Measurements from ENCODE around the gene TMPRSS6. TPM values are rescaled to one million over a fixed set of nuclear protein-coding genes. Genes with fewer than 3 reads are reported as not detected.

Gene TMPRSS6
- total and polyA plus RNA-seq, 2 of the 8 experiments (the other 6 are each of a cell fraction or from before 2014, with no cell fraction given), result 0.02 TPM; not detected in 1

GRCh38 chr22:37140686-37141323, 31.3 kb upstream of the TMPRSS6 start:
- CTCF ChIA-PET (ENCODE audit: partially characterized antibody), result interaction anchor here (0.6 to 4.1 kb wide), 13 partner anchors 7 to 147 kb away, joined by 3 to 20 read pairs (median 4); no protein-coding TSS in a partner anchor
- no peak for TF ChIP-seq SP4 (IDR thresholded peaks at IDR 0.05; ENCODE audit: low read length)
- TF ChIP-seq TEAD4 (IDR thresholded peaks at IDR 0.05; ENCODE audit: low read depth, low read length), result no peak
- no peak for TF ChIP-seq BCL11A (IDR thresholded peaks at IDR 0.05; ENCODE audit: low read depth in 2 of 2, low read length in 2 of 2)
- TF ChIP-seq JUND (IDR thresholded peaks at IDR 0.05; ENCODE audit: low read length), result no peak
- no peak for TF ChIP-seq PHF8 (conservative IDR thresholded peaks at IDR 0.05; ENCODE audit: low read depth, low read length)
- TF ChIP-seq TCF12 (IDR thresholded peaks at IDR 0.05; ENCODE audit: low read depth, low read length), result no peak
- no peak for TF ChIP-seq BRCA1 (IDR thresholded peaks at IDR 0.05; ENCODE audit: low read depth, low read length)
- no peak for TF ChIP-seq SP2 (IDR thresholded peaks at IDR 0.05; ENCODE audit: low read length)
- no peak for TF ChIP-seq KDM5A (IDR thresholded peaks at IDR 0.05; ENCODE audit: low read length)
- no peak for TF ChIP-seq POLR2A (IDR thresholded peaks at IDR 0.05; ENCODE audit: control extremely low read depth in 1 of 2, low read depth in 2 of 2, low read length in 2 of 2)
- no peak for TF ChIP-seq EZH2 (IDR thresholded peaks at IDR 0.05; ENCODE audit: low read depth, low read length, severe bottlenecking)
- no peak for TF ChIP-seq CHD1 (IDR thresholded peaks at IDR 0.05; ENCODE audit: low read depth, low read length)
- TF ChIP-seq TBP (IDR thresholded peaks at IDR 0.05; ENCODE audit: low read depth, low read length), result no peak
- no peak for TF ChIP-seq SAP30 (IDR thresholded peaks at IDR 0.05; ENCODE audit: insufficient read depth, insufficient replicate concordance, low read length)
- TF ChIP-seq ASH2L (IDR thresholded peaks at IDR 0.05; ENCODE audit: low read length), result no peak

More at GRCh38 chr22:37140686-37141323, 31.3 kb upstream of the TMPRSS6 start:
- no peak overlapping the region for H3K18ac ChIP-seq (ENCODE audit: extremely low read depth, low read length)
- no peak overlapping the region for H2AFZ ChIP-seq (ENCODE audit: low read length)
- H2BK20ac ChIP-seq (ENCODE audit: low read length), result no peak overlapping the region
- no peak overlapping the region for H3K27ac ChIP-seq (ENCODE audit: low read depth, low read length)
- no peaks in the 10 kb centered on the region for H3K23me2 ChIP-seq (ENCODE audit: low read depth, low read length)
- H2BK120ac ChIP-seq (replicated peaks; ENCODE audit: low read depth, low read length), result no peak overlapping the region
- H4K20me1 ChIP-seq (replicated peaks in 1 of 2; ENCODE audit: control insufficient read depth in 1 of 2, insufficient read depth in 2 of 2, low read length in 2 of 2), result peaks cover 0 to 2% of the 10 kb centered on the region in 2 experiments
- FAIRE-seq (no peak), DNase-seq (ENCODE audit: low read depth in 1 of 2, low spot score in 2 of 2) (no peak)
- H3K27me3 ChIP-seq (replicated peaks in 1 of 4; ENCODE audit: control insufficient read depth in 3 of 4, extremely low read depth in 1 of 4, insufficient read depth in 3 of 4, low read length in 3 of 4), result no peaks in the 10 kb centered on the region
- no peak overlapping the region for H3K4me3 ChIP-seq (ENCODE audit: extremely low read depth in 1 of 4, insufficient read depth in 2 of 4, low read depth in 3 of 4, low read length in 4 of 4)
- no peaks in the 10 kb centered on the region for H3K79me2 ChIP-seq (ENCODE audit: control insufficient read depth in 1 of 2, insufficient read depth in 2 of 2, low read length in 2 of 2)
- no peaks in the 10 kb centered on the region; a peak in 2 of 7 replicates for H3K4me1 ChIP-seq (replicated peaks in 1 of 4; ENCODE audit: control insufficient read depth in 3 of 4, insufficient read depth in 4 of 4, low read length in 3 of 4)
- no peak overlapping the region for H3K4me2 ChIP-seq (ENCODE audit: insufficient read depth in 1 of 2, low read depth in 2 of 2, low read length in 2 of 2)
- H3K79me1 ChIP-seq (ENCODE audit: low read depth, low read length), result no peaks in the 10 kb centered on the region
- no peak overlapping the region for H2BK5ac ChIP-seq (ENCODE audit: low read depth, low read length)
- no peaks in the 10 kb centered on the region for H3K9me3 ChIP-seq (ENCODE audit: insufficient read depth in 2 of 2, low read depth in 1 of 2, low read length in 1 of 2)
- H3K56ac ChIP-seq (replicated peaks; ENCODE audit: insufficient read length, low read depth, low read length), result no peak overlapping the region
- H3K4ac ChIP-seq (replicated peaks; ENCODE audit: insufficient read length, low read depth, low read length), result no peak overlapping the region
- no peak overlapping the region for H2BK12ac ChIP-seq (ENCODE audit: low read depth, low read length)
- H4K91ac ChIP-seq (replicated peaks; ENCODE audit: insufficient read length, low read length), result no peak overlapping the region
- POLR2A ChIA-PET (ENCODE audit: partially characterized antibody), result interaction anchor here (1.5 kb wide), 1 partner anchor 9 kb away, joined by 3 read pairs; no protein-coding TSS in a partner anchor
- no peak overlapping the region for H2AK5ac ChIP-seq (ENCODE audit: low read depth, low read length)
- H2BK15ac ChIP-seq (ENCODE audit: low read length), result 0 out of 2 replicates have a peak overlapping the region, but pooled peaks have one; percentile 29
- H3K36me3 ChIP-seq (ENCODE audit: control insufficient read depth in 2 of 4, insufficient read depth in 4 of 4, low read length in 3 of 4), result no peaks in the 10 kb centered on the region
- 92% methylated on average over 15 of the region's 16 CpGs; no CpG with 5 or more reads in 1 of the 2 experiments for WGBS, 2 experiments (ENCODE audit: extremely low coverage in 1 of 2, insufficient coverage in 1 of 2, insufficient read length in 1 of 2, insufficient replicate concordance in 2 of 2, low coverage in 1 of 2, low lambda C conversion rate in 2 of 2, missing lambda C conversion rate in 1 of 2)
- H3K14ac ChIP-seq (ENCODE audit: insufficient read length), result no peak overlapping the region
- H3K23ac ChIP-seq (ENCODE audit: insufficient read length), result no peak overlapping the region
- H3K9ac ChIP-seq (replicated peaks in 1 of 4; ENCODE audit: extremely low read depth in 1 of 4, low read depth in 3 of 4, low read length in 3 of 4), result no peak overlapping the region
- H4K8ac ChIP-seq (ENCODE audit: extremely low read depth, insufficient read depth, low read length), result no peak overlapping the region
- H4K5ac ChIP-seq (ENCODE audit: insufficient read length, low read depth, low read length), result no peak overlapping the region
